Measurements from ENCODE around the gene MIDN.

- no peak for TF ChIP-seq CTCF (IDR thresholded peaks at IDR 0.05; ENCODE audit: poor library complexity, severe bottlenecking)
- TF ChIP-seq EZH2 (IDR thresholded peaks at IDR 0.05; ENCODE audit: borderline replicate concordance, insufficient read depth, low read length, poor library complexity, severe bottlenecking): no peak
- TF ChIP-seq MXI1 (conservative IDR thresholded peaks at IDR 0.05; ENCODE audit: poor library complexity, severe bottlenecking): no peak
- TF ChIP-seq, protein P1, sequence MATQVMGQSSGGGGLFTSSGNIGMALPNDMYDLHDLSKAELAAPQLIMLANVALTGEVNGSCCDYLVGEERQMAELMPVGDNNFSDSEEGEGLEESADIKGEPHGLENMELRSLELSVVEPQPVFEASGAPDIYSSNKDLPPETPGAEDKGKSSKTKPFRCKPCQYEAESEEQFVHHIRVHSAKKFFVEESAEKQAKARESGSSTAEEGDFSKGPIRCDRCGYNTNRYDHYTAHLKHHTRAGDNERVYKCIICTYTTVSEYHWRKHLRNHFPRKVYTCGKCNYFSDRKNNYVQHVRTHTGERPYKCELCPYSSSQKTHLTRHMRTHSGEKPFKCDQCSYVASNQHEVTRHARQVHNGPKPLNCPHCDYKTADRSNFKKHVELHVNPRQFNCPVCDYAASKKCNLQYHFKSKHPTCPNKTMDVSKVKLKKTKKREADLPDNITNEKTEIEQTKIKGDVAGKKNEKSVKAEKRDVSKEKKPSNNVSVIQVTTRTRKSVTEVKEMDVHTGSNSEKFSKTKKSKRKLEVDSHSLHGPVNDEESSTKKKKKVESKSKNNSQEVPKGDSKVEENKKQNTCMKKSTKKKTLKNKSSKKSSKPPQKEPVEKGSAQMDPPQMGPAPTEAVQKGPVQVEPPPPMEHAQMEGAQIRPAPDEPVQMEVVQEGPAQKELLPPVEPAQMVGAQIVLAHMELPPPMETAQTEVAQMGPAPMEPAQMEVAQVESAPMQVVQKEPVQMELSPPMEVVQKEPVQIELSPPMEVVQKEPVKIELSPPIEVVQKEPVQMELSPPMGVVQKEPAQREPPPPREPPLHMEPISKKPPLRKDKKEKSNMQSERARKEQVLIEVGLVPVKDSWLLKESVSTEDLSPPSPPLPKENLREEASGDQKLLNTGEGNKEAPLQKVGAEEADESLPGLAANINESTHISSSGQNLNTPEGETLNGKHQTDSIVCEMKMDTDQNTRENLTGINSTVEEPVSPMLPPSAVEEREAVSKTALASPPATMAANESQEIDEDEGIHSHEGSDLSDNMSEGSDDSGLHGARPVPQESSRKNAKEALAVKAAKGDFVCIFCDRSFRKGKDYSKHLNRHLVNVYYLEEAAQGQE (IDR thresholded peaks at IDR 0.05; ENCODE audit: borderline replicate concordance): no peak
- no peak for TF ChIP-seq POLR2AphosphoS5 (IDR thresholded peaks at IDR 0.05)
Measured at GRCh38 chr19:1232652-1233072, 15.7 kb upstream of the MIDN start.
